Bronchial epithelial cell (primary cell): ENCODE measurements around the gene SLC9A6. TPM values are rescaled to one million over a fixed set of nuclear protein-coding genes. Genes with fewer than 3 reads are reported as not detected.
A peak's percentile ranks its signal among the peaks of the same experiment; 100 is the strongest.

Experiments used
- DNase-seq: peaks from one replicate; pipeline ENCODE4 v3.0.0-alpha.2; 2010; ENCODE audit warnings: low read depth
- FAIRE-seq: peaks from 2 replicates; lab custom pipeline; 2011; peaks lifted over from hg19 to GRCh38; lab: Jason Lieb, UNC
- H3K27me3 ChIP-seq: 2 replicates; pipeline ENCODE4 v1.5.1; 2011; ENCODE audit warnings: low read length; ENCODE audit not compliant: control insufficient read depth, insufficient read depth
- H3K36me3 ChIP-seq: 2 replicates; pipeline ENCODE4 v1.5.1; 2011; ENCODE audit warnings: low read length; ENCODE audit not compliant: control insufficient read depth, insufficient read depth
- H3K4me3 ChIP-seq: 2 replicates; pipeline ENCODE4 v1.5.1; 2011; ENCODE audit warnings: mild to moderate bottlenecking, low read depth, low read length, control low read depth
- total RNA-seq: library from RNA; depleted of rRNA; stranded (reverse); fragments of >200 nt; gene quantifications from 2 replicates; pipeline ENCODE4 v1.2.1, GENCODE V29; 2014
- TF ChIP-seq, protein P1 (sequence below): IDR thresholded peaks from 2 replicates; pipeline ENCODE4 v1.5.1; 2011; ENCODE audit warnings: mild to moderate bottlenecking, moderate library complexity, low read length, control low read depth, inconsistent platforms; ENCODE audit not compliant: insufficient read depth, severe bottlenecking

The SLC9A6 gene
- total RNA-seq, 1 donor from 2014 or later: 24.2 TPM

- peak; percentile 4 for DNase-seq
- no peak for FAIRE-seq
Measured at GRCh38 chrX:136030303-136031191, 45.3 kb downstream of the SLC9A6 start.

DNA sequence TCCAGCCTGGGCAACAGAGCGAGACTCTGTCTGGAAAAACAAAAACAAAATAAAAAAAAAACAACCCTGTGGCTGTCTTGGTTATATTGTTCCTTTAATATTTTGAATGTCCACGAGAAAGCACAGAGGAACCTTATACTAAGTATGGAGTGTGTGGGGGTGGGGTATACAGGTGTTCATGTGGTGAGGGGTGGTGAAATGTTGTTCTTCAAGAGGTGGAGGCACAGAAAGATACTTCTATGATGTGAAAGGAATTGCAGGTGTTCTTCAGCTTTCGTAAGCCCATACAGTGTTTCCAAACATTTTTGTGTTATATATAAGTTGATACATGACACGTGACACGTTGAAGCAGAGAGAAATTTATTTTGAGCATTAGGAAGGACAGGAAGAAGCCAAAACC, 46.4 kb downstream of the SLC9A6 start:
- TF ChIP-seq, protein P1, sequence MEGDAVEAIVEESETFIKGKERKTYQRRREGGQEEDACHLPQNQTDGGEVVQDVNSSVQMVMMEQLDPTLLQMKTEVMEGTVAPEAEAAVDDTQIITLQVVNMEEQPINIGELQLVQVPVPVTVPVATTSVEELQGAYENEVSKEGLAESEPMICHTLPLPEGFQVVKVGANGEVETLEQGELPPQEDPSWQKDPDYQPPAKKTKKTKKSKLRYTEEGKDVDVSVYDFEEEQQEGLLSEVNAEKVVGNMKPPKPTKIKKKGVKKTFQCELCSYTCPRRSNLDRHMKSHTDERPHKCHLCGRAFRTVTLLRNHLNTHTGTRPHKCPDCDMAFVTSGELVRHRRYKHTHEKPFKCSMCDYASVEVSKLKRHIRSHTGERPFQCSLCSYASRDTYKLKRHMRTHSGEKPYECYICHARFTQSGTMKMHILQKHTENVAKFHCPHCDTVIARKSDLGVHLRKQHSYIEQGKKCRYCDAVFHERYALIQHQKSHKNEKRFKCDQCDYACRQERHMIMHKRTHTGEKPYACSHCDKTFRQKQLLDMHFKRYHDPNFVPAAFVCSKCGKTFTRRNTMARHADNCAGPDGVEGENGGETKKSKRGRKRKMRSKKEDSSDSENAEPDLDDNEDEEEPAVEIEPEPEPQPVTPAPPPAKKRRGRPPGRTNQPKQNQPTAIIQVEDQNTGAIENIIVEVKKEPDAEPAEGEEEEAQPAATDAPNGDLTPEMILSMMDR: no peak
- no peak for DNase-seq
- H3K36me3 ChIP-seq: no peaks in the 10 kb centered on the region
- no peak for FAIRE-seq
- H3K27me3 ChIP-seq: no peaks in the 10 kb centered on the region
- no peak overlapping the region for H3K4me3 ChIP-seq

More at GRCh38 chrX:136030303-136031191, 45.3 kb downstream of the SLC9A6 start:
- H3K36me3 ChIP-seq: no peaks in the 10 kb centered on the region
- no peaks in the 10 kb centered on the region for H3K27me3 ChIP-seq
- H3K4me3 ChIP-seq: no peak overlapping the region
- TF ChIP-seq, protein P1: no peak

- no peaks in the 10 kb centered on the region for H3K36me3 ChIP-seq
- no peak for FAIRE-seq
- DNase-seq: no peak
Measured at GRCh38 chrX:136032370-136032769, 47.1 kb downstream of the SLC9A6 start.

GRCh38 chrX:136034668-136035067, 49.4 kb downstream of the SLC9A6 start:
- H3K4me3 ChIP-seq: no peak overlapping the region
- TF ChIP-seq, protein P1: no peak
- no peak for FAIRE-seq
- no peak for DNase-seq
- H3K27me3 ChIP-seq: no peaks in the 10 kb centered on the region
- H3K36me3 ChIP-seq: no peaks in the 10 kb centered on the region

More at GRCh38 chrX:136032370-136032769, 47.1 kb downstream of the SLC9A6 start:
- Histone ChIP-seq H3K4me3 (no peak overlapping the region), H3K27me3 (no peaks in the 10 kb centered on the region)
- TF ChIP-seq, protein P1: no peak

DNA sequence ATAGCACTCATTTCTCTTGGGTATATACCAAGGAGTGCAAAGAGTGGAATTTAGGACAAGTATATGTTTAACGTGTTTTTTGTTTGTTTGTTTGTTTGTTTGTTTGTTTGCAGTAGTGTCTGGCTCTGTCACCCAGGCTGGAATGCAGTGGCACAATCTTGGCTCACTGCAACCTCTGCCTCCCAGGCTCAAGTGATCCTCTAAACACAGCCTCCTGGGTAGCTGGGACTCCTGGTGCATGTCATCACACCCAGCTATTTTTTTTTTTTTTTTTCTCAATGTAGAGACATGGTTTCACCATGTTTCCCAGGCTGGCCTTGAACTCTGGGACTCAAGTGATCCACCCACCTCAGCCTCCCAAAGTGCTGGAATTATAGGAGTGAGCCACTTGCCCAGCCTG, 50.4 kb downstream of the SLC9A6 start:
- no peak overlapping the region for H3K4me3 ChIP-seq
- TF ChIP-seq, protein P1: no peak
- no peak for DNase-seq
- H3K36me3 ChIP-seq: no peaks in the 10 kb centered on the region
- no peak for FAIRE-seq
- no peaks in the 10 kb centered on the region for H3K27me3 ChIP-seq
